Measurements from ENCODE around the gene ZWILCH.
A peak's percentile ranks its signal among the peaks of the same experiment; 100 is the strongest.

Gene ZWILCH

GRCh38 chr15:66590435-66590834, 85.3 kb downstream of the ZWILCH start:
- no peak for DNase-seq (ENCODE audit: low read depth, low spot score)
- in situ Hi-C loops (cut with HindIII; ENCODE audit: low sequenced_read_pairs): no loop called here
- TF ChIP-seq CTCF (IDR thresholded peaks at IDR 0.05; ENCODE audit: low read depth, low read length): no peak
- H3K4me3 ChIP-seq (ENCODE audit: low read depth, low read length): no peak overlapping the region

DNA sequence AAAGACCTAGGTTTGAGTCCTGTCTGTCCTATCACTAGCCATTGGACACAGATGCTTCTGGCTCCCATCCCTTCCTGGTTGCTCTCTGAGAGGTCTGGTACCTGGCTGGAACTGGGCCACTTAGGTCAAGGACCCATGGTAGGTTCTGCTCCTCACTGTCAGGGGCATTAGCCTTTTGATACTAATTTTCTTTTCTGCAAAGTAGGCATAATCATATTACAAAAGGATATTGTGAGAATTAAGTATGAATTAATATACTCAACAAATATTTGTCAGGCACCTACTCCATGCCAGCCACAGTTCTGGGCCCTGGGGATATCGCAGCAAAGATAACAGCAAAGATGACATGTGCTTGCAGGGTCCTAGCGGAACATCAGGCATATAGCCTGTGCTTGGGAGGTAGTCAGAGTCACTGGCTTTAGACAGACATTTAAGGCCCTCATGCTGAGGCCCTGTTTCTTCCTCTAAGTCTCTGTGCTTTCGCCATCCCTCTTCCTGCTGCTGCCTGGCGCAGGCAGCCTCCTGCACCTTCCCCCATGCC, 86.3 kb downstream of the ZWILCH start:
- TF ChIP-seq CTCF (IDR thresholded peaks at IDR 0.05; ENCODE audit: low read depth, low read length): no peak
- no peak for DNase-seq (ENCODE audit: low read depth, low spot score)
- in situ Hi-C loops (cut with HindIII; ENCODE audit: low sequenced_read_pairs): no loop called here

GRCh38 chr15:66592505-66593218, 87.5 kb downstream of the ZWILCH start:
- no peak for TF ChIP-seq CTCF (IDR thresholded peaks at IDR 0.05; ENCODE audit: low read depth, low read length)
- in situ Hi-C loops (cut with HindIII; ENCODE audit: low sequenced_read_pairs): no loop called here
- DNase-seq (ENCODE audit: low read depth, low spot score): no peak
- H3K4me3 ChIP-seq (ENCODE audit: low read depth, low read length): no peak overlapping the region

More for the DNA sequence above, 86.3 kb downstream of the ZWILCH start:
- H3K4me3 ChIP-seq (ENCODE audit: low read depth, low read length): no peak overlapping the region

- DNase-seq (ENCODE audit: low read depth, low spot score): no peak
- no peak overlapping the region for H3K4me3 ChIP-seq (ENCODE audit: low read depth, low read length)
- in situ Hi-C loops (cut with HindIII; ENCODE audit: low sequenced_read_pairs): no loop called here
- no peak for TF ChIP-seq CTCF (IDR thresholded peaks at IDR 0.05; ENCODE audit: low read depth, low read length)
Measured at GRCh38 chr15:66593219-66593780, 88.2 kb downstream of the ZWILCH start.

GRCh38 chr15:66594344-66594743, 89.2 kb downstream of the ZWILCH start:
- peak; percentile 10 for TF ChIP-seq CTCF (IDR thresholded peaks at IDR 0.05; ENCODE audit: low read depth, low read length)
- in situ Hi-C loops (cut with HindIII; ENCODE audit: low sequenced_read_pairs): no loop called here
- no peak overlapping the region for H3K4me3 ChIP-seq (ENCODE audit: low read depth, low read length)
- no peak for DNase-seq (ENCODE audit: low read depth, low spot score)

- no peak for TF ChIP-seq CTCF (IDR thresholded peaks at IDR 0.05; ENCODE audit: low read depth, low read length)
- in situ Hi-C loops (cut with HindIII; ENCODE audit: low sequenced_read_pairs): no loop called here
Measured at GRCh38 chr15:66594836-66595235, 89.7 kb downstream of the ZWILCH start.

More at GRCh38 chr15:66594836-66595235, 89.7 kb downstream of the ZWILCH start:
- DNase-seq (ENCODE audit: low read depth, low spot score): no peak
- H3K4me3 ChIP-seq (ENCODE audit: low read depth, low read length): no peak overlapping the region

Measured in astrocyte of the spinal cord (primary cell).